K562 (cell line): ENCODE data around the gene GPER1.

Experiments
- EZH2 ChIP-seq: IDR thresholded peaks from 2 replicates; pipeline ENCODE4 v1.6.1; 2012; ENCODE audit warnings: low read depth, mild to moderate bottlenecking, inconsistent platforms, low read length, borderline replicate concordance
- GATA2 ChIP-seq: sonication (generic); formaldehyde crosslinking; IDR thresholded peaks from 2 replicates; pipeline ENCODE4 v1.4.0; 2020; ENCODE audit warnings: mild to moderate bottlenecking, missing genetic modification reagents
- HIVEP1 ChIP-seq: fragments of 250-450 bp; sonication (Bioruptor Pico); IDR thresholded peaks from 2 replicates; pipeline ENCODE4 v1.4.0; 2020; ENCODE audit warnings: mild to moderate bottlenecking
- HNRNPL ChIP-seq: fragments of 200-400 bp; formaldehyde crosslinking; IDR thresholded peaks from 2 replicates; pipeline ENCODE4 v1.6.1; 2017; ENCODE audit warnings: low read depth, mild to moderate bottlenecking, low read length
- POLR2A ChIP-seq: fragments of 450-650 bp; conservative IDR thresholded peaks from 2 replicates; pipeline ENCODE4 v1.6.1; 2016
- SIX5 ChIP-seq, 2 experiments: IDR thresholded peaks; 2 replicates each; pipeline ENCODE4 v1.6.1; 2011; ENCODE audit warnings: low read length in 2 of 2, borderline replicate concordance in 1 of 2, low read depth in 1 of 2, mild to moderate bottlenecking in 1 of 2, moderate library complexity in 1 of 2; ENCODE audit not compliant: insufficient read depth in 1 of 2
- TF ChIP-seq, protein P1 (sequence below): fragments of 450-650 bp; IDR thresholded peaks from 2 replicates; pipeline ENCODE4 v1.6.1; 2018; ENCODE audit warnings: mild to moderate bottlenecking, low read depth; ENCODE audit not compliant: partially characterized antibody

DNA sequence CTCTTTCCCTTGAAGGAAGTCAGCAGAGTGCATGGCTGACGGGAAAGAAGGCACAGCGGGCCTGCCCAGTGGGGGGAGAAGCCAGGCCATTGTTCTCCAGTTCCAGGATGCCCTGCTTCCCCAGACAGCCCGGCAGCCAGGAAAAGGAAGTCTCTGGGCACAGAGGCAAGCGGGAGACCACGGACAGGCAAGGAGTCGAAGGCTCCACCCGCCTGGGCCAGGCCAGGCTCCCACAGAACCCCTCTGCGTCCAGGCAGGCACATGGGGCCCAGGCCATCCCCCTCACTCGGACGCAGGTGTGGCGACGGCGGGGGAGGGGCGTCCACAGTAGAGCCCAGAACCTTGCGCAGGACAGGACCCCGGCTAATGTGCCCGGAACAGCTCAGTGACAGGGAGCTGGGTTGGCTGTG is 34.9 kb upstream of the GPER1 start:
- TF ChIP-seq HNRNPL = no peak
- no peak for TF ChIP-seq HIVEP1
- TF ChIP-seq GATA2 (CRISPR knock-in tag) = no peak
- TF ChIP-seq POLR2A = no peak
- TF ChIP-seq SIX5 (IDR thresholded peaks at IDR 0.05; ENCODE audit: borderline replicate concordance in 1 of 2, insufficient read depth in 1 of 2, low read depth in 1 of 2, low read length in 2 of 2) = no peak
- no peak for TF ChIP-seq EZH2
- TF ChIP-seq, protein P1, sequence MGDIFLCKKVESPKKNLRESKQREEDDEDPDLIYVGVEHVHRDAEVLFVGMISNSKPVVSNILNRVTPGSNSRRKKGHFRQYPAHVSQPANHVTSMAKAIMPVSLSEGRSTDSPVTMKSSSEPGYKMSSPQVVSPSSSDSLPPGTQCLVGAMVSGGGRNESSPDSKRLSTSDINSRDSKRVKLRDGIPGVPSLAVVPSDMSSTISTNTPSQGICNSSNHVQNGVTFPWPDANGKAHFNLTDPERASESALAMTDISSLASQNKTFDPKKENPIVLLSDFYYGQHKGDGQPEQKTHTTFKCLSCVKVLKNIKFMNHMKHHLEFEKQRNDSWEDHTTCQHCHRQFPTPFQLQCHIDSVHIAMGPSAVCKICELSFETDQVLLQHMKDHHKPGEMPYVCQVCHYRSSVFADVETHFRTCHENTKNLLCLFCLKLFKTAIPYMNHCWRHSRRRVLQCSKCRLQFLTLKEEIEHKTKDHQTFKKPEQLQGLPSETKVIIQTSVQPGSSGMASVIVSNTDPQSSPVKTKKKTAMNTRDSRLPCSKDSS = no peak
